Renal pelvis (tissue), 4 donors: ENCODE data around the gene NR3C2. TPM values are rescaled to one million over a fixed set of nuclear protein-coding genes. Genes with fewer than 3 reads are reported as not detected.

Source experiments
- DNase-seq: peaks from one replicate; pipeline ENCODE4 v3.0.0-alpha.2; 2013
- polyA plus RNA-seq, 3 donors: library from polyadenylated mRNA; unstranded; fragments of 120-200 nt; gene quantifications; one replicate each; pipeline ENCODE4 v1.2.1, GENCODE V29; 2013; ENCODE audit not compliant: insufficient read length in 3 of 3

The NR3C2 gene
- polyA plus RNA-seq, 3 donors, result 13.1 to 15.9 (median 14.0) TPM

- DNase-seq, result no peak
These were observed 385.3 kb downstream of the NR3C2 start for GRCh38 chr4:148056879-148057278.

DNA sequence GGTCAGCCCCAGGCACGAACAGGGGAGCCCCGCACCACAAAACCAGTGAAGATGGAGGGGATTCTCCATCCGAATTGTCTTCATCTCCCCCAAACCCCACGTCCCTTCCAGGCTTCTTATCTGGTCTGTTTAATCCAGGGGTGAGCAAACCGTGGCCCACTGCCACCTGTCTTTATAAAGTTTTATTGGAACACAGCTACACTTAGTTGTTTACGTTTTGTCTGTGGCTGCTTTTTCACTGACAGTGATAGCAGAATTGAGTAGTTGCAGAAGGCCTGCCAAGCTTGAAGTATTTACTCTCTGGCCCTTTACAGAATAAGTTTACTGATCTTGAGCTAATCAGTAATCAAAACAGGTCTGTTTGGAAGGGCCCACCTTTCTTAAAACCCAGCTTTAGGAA, 386.4 kb downstream of the NR3C2 start:
- no peak for DNase-seq

- no peak for DNase-seq
These were observed 387.9 kb downstream of the NR3C2 start for GRCh38 chr4:148054275-148054674.

GRCh38 chr4:148053298-148054003, 388.8 kb downstream of the NR3C2 start:
- no peak for DNase-seq

- DNase-seq, result no peak
These were observed 389.8 kb downstream of the NR3C2 start for GRCh38 chr4:148052448-148052847.

DNA sequence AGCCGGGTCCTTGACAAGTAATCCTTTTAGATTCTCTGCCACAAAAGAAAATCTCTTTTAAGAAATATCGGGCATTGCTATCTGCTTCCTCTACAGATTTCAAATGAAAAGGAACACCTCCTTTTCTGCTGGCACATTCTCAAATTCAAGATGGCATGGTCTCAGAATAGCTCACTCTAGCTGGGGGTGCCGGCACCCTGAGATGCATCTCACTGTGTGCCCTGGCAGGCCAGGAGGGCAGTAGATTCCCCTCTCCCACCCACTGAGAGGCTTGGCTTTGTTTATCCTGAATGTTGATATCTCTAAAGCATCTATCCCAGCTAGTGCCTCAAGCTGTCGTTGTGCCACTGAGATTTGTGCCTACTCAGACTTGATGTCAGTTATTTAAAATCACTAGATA, 390.8 kb downstream of the NR3C2 start:
- no peak for DNase-seq

- DNase-seq, result no peak
These were observed 393.6 kb downstream of the NR3C2 start for GRCh38 chr4:148048598-148048997.

DNA sequence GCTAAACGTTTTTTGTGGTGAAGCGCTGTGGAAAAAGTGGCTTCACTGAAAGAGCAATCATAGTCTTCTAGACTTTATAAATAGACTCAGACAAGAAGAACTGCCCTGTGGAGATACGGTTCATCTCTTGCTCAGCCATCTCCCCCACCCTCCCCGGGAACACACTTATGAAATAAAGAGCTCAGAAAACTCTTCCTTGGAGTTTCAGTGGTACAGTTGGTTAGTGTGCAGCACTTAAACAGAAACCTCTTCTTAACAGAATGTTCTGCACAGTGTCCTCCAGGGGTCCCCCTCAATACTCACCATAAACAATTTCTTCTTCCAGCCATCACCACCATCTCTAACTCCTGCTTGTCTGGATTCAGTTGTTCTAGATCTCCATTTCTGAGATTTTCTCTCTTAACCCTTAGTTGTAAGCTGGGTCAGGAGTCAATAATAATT, 397.3 kb downstream of the NR3C2 start:
- DNase-seq, result no peak

DNA sequence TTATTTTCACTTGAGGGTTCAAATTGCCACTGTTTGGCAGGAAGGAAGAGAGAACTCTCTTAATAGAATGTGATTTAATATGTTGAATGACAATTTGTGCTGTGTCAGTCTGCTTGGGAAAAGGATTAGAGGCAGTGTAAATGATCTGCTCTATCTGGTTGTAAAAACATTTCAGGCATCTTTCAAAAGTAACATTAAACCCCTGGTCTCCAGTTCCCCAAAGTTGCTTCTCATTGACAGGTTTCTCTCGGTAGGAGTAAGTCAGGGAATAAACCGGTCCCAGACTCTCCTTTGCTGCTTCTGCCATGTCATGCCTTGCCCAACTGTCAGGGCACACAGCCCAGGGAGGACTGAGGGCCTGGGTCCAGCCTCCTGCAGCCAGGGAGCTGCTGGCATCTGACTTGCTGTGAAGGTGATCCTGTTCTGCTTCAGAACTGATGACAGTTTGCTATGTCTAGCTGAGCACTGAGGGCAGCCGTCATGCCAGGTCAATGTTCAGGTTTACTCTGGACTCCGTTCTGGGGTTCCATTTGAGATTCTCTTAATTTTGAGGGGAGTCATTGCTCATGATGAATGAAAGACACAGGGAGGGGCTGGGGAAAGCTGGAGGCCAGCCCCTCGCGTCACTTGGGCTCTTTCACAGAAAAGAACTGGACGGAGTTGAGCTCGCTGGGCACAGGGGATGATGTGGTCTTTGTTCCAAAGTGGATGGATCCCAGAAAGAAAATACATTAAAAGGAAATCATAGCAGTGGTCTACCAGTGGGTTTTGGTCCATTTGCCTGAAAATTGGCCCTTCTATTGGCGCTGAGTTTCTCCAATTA, 397.9 kb downstream of the NR3C2 start:
- DNase-seq, result no peak

DNA sequence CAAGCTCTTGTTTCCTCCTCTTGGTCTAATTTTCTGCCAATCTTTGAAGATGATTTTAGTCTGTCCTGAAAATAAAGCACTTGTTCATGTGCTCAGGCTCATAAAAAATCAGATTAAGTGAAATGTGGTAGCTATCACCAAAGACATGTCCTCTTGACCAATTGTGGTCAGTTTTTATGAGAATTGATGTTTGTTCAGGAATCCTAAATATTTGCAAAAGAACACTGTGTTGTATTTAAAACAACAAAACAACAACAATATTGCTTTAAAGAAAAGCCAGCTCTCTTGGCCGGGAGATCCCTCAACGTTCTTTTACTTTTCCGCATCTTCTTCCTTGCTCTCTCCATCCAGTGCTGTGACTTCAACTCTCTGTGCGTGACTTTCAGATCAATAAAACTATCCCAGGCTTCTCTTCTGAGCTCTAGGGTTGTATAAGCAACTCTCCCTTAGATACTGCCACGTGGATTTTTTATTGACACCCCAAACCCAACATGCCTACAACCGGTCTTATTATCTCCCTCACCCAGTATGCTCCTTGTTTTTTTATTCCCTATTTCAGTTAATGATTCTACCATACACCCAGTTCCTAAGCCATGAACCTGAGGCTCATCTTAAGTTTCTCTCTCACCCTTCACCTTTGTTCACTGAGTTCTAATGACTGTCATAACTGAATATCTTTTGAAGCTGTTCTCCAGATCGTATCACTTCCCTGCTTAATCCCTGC, 400.4 kb downstream of the NR3C2 start:
- no peak for DNase-seq

GRCh38 chr4:148034813-148035212, 407.4 kb downstream of the NR3C2 start:
- no peak for DNase-seq

GRCh38 chr4:148030193-148030873, 411.9 kb downstream of the NR3C2 start:
- DNase-seq, result no peak

- no peak for DNase-seq
These were observed 412.4 kb downstream of the NR3C2 start for GRCh38 chr4:148029781-148030180.
